GM12878 (cell line): Measurements from ENCODE around the gene OSBPL10.

Experiments
- CTCF ChIP-seq, 3 experiments: IDR thresholded peaks in 2 of 3; conservative IDR thresholded peaks in 1 of 3; 2 replicates each; pipeline ENCODE4 v1.5.1; 2011; ENCODE audit warnings: low read depth in 3 of 3, low read length in 3 of 3, mild to moderate bottlenecking in 3 of 3, control low read depth in 2 of 3, moderate library complexity in 2 of 3, inconsistent platforms in 1 of 3, mixed read lengths in 1 of 3; ENCODE audit not compliant: control insufficient read depth in 2 of 3, insufficient read depth in 1 of 3; ENCODE audit errors: extremely low read depth in 1 of 3
- NBN ChIP-seq: fragments of 450-650 bp; IDR thresholded peaks from 2 replicates; pipeline ENCODE4 v1.6.1; 2016
- NFXL1 ChIP-seq: fragments of 450-650 bp; IDR thresholded peaks from 2 replicates; pipeline ENCODE4 v1.6.1; 2017; ENCODE audit warnings: antibody characterized with exemption, mild to moderate bottlenecking, borderline replicate concordance
- NFYA ChIP-seq: IDR thresholded peaks from 2 replicates; pipeline ENCODE4 v1.6.1; 2011; ENCODE audit warnings: low read depth, mild to moderate bottlenecking, low read length, improper control_type of control experiment, borderline replicate concordance
- POLR2A ChIP-seq: IDR thresholded peaks from 2 replicates; pipeline ENCODE4 v1.6.1; 2011; ENCODE audit warnings: low read depth, mild to moderate bottlenecking, low read length
- SUZ12 ChIP-seq: fragments of 200-600 bp; sonication (generic); IDR thresholded peaks from one replicate; pipeline ENCODE4 v1.6.1; 2018; ENCODE audit warnings: antibody characterized with exemption, mild to moderate bottlenecking; ENCODE audit not compliant: unreplicated experiment
- TAF1 ChIP-seq: IDR thresholded peaks from 2 replicates; pipeline ENCODE4 v1.6.1; 2011; ENCODE audit warnings: mild to moderate bottlenecking, low read depth, low read length, borderline replicate concordance
- TARDBP ChIP-seq: IDR thresholded peaks from 2 replicates; pipeline ENCODE4 v1.6.1; 2016; ENCODE audit warnings: borderline replicate concordance
- TCF7 ChIP-seq: IDR thresholded peaks from 2 replicates; pipeline ENCODE4 v1.6.1; 2014; ENCODE audit warnings: antibody characterized with exemption, borderline replicate concordance
- YBX1 ChIP-seq: fragments of 450-650 bp; IDR thresholded peaks from 2 replicates; pipeline ENCODE4 v1.6.1; 2016; ENCODE audit warnings: antibody characterized with exemption
- ZNF24 ChIP-seq: fragments of 450-650 bp; IDR thresholded peaks from 2 replicates; pipeline ENCODE4 v1.6.1; 2017; ENCODE audit warnings: antibody characterized with exemption, mild to moderate bottlenecking
- ZNF274 ChIP-seq: IDR thresholded peaks from one replicate; pipeline ENCODE4 v1.8.0; 2011; ENCODE audit not compliant: insufficient read length, insufficient read depth

- TF ChIP-seq SUZ12 (no peak), NFXL1 (no peak), TAF1 (no peak), YBX1 (no peak), CTCF (IDR thresholded peaks at IDR 0.05 in 2 of 3, conservative IDR thresholded peaks at IDR 0.05 in 1 of 3; ENCODE audit: control insufficient read depth in 2 of 3, extremely low read depth in 1 of 3, insufficient read depth in 1 of 3, low read depth in 3 of 3, low read length in 3 of 3) (no peak), NBN (no peak), ZNF24 (no peak), TCF7 (no peak), POLR2A (no peak), ZNF274 (no peak), NFYA (no peak), TARDBP (no peak)
Measured at GRCh38 chr3:31903686-31904431, 77.2 kb downstream of the OSBPL10 start.
